Tibial nerve (tissue), 3 donors: ENCODE measurements around the gene NCOA3.

Source experiments
- POLR2A ChIP-seq, 2 donors: fragments of 450-650 bp; IDR thresholded peaks; one replicate each; pipeline ENCODE4 v1.6.1; 2017; ENCODE audit warnings: antibody characterized with exemption in 2 of 2, mild to moderate bottlenecking in 2 of 2, moderate library complexity in 2 of 2
- TF ChIP-seq, protein P1 (sequence below), 5 experiments: fragments of 200-600 bp in 3 of 5; fragments of 450-650 bp in 2 of 5; sonication (generic) in 3 of 5; IDR thresholded peaks; one replicate each; pipeline ENCODE4 v1.5.1; 2016 to 2019; ENCODE audit warnings: antibody characterized with exemption in 5 of 5, mild to moderate bottlenecking in 3 of 5, moderate library complexity in 2 of 5

DNA sequence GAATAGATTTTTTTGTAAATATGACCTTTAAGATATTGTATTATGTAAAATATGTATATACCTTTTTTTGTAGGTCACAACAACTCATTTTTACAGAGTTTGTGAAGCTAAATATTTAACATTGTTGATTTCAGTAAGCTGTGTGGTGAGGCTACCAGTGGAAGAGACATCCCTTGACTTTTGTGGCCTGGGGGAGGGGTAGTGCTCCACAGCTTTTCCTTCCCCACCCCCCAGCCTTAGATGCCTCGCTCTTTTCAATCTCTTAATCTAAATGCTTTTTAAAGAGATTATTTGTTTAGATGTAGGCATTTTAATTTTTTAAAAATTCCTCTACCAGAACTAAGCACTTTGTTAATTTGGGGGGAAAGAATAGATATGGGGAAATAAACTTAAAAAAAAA lies 152.7 kb downstream of the NCOA3 start:
- TF ChIP-seq, protein P1, sequence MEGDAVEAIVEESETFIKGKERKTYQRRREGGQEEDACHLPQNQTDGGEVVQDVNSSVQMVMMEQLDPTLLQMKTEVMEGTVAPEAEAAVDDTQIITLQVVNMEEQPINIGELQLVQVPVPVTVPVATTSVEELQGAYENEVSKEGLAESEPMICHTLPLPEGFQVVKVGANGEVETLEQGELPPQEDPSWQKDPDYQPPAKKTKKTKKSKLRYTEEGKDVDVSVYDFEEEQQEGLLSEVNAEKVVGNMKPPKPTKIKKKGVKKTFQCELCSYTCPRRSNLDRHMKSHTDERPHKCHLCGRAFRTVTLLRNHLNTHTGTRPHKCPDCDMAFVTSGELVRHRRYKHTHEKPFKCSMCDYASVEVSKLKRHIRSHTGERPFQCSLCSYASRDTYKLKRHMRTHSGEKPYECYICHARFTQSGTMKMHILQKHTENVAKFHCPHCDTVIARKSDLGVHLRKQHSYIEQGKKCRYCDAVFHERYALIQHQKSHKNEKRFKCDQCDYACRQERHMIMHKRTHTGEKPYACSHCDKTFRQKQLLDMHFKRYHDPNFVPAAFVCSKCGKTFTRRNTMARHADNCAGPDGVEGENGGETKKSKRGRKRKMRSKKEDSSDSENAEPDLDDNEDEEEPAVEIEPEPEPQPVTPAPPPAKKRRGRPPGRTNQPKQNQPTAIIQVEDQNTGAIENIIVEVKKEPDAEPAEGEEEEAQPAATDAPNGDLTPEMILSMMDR (IDR thresholded peaks at IDR 0.05) = no peak
- no peak for TF ChIP-seq POLR2A (IDR thresholded peaks at IDR 0.05)
